ENCODE measurements around the gene PIF1.
A peak's percentile ranks its signal among the peaks of the same experiment; 100 is the strongest.
"Not testable (repeated sequence)": the region's sequence is repeated elsewhere in the genome, so short reads cannot be mapped to it uniquely, and the experiment has no call there.

Gene PIF1

GRCh38 chr15:64847016-64847415, 21.6 kb upstream of the PIF1 start:
- no peak for DNase-seq

DNA sequence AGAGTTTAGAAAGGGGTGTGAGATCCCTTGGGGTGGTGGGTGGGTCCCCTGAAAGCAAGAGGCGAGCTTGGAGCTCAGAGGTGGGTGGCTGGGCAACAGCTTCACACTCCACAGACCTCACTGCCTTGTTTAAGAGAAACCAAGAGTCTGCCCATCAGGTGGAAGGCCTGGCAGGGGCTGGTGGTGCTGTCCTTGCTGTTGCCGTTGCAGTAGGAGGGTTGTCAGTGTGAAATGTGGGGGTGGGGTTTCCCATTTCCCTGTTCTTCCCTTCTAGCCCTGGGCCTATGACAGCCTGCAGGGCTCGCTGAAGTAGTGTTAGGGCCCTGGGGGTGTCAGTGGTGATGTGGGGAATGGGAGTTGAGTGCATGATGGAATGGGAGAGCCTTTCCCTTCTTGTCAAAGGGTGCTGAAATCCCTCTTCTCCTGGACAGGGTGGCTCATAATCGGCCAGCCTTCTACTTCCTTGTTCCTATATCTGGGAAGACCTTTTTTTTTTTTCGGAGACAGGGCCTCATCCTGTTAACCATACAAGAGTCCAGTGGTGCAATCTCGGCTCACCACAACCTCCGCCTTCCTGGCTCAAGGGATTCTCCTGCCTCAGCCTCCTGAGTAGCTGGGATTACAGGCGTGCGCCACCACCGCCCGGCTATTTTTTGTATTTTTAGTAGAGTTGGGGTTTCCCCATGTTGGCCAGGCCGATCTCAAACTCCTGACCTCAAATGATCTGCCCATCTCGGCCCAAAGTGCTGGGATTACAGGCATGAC, 20.6 kb upstream of the PIF1 start:
- DNase-seq: no peak

- no peak for DNase-seq
These were observed 19.8 kb upstream of the PIF1 start for GRCh38 chr15:64845183-64845611.

DNA sequence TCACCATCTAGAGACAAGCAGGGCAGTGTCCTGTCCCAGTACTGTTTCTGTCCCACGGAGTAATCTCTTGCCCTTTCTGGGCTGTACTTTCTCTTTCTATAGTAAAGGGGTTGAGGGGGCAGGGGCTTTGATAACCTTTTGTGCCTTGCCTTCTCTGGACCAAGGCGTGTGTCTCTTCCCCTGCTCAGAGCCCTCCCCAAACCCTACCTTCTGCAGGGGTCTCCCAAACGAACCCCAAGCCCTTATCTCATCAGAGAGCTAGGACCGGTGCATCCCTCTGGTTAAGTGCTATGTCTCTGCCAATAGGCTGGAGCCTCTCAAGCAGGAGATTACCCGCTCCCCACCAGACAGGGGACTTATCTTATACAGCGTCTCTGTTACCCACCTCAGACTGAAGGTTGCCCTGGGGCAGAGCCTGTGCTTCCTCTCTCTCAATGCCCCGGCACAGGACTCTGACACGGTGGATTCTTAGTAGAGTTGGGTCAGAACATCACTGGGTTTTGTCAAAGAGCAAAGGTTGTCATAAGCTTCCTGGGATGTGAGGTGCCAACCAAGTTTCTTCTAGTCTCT, 19.2 kb upstream of the PIF1 start:
- DNase-seq: peak; percentile 63

- DNase-seq: no peak
These were observed 18.5 kb upstream of the PIF1 start for GRCh38 chr15:64843991-64844390.

DNA sequence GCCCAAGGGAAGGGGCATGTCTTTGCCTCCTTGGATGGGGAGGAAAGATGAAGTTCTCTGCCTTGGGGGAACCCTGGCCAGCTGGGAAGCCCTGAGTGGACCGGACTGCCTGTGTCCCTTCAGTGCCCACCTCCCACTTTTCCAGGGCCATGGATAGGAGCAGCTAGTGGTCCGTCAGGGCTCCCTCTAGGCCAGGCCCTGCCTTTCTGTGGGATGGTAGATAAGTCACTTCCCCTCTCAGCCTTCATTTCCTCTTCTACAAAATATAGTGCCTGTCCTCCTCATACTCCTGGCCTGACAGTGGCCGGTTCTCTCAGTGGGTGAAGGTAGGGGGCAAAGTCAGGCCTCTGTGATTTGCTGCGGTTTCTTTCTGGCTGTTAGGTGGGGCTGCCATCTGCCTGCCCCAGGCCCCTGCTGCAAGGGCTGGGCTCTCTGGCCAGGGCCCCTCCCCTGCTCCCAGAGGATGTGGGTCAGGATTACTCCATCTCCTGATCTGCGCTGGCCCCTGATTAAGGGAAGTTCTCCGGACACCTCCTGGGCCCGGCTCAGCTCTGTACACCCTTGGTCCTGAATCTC, 17.6 kb upstream of the PIF1 start:
- peak; percentile 39 for DNase-seq

DNA sequence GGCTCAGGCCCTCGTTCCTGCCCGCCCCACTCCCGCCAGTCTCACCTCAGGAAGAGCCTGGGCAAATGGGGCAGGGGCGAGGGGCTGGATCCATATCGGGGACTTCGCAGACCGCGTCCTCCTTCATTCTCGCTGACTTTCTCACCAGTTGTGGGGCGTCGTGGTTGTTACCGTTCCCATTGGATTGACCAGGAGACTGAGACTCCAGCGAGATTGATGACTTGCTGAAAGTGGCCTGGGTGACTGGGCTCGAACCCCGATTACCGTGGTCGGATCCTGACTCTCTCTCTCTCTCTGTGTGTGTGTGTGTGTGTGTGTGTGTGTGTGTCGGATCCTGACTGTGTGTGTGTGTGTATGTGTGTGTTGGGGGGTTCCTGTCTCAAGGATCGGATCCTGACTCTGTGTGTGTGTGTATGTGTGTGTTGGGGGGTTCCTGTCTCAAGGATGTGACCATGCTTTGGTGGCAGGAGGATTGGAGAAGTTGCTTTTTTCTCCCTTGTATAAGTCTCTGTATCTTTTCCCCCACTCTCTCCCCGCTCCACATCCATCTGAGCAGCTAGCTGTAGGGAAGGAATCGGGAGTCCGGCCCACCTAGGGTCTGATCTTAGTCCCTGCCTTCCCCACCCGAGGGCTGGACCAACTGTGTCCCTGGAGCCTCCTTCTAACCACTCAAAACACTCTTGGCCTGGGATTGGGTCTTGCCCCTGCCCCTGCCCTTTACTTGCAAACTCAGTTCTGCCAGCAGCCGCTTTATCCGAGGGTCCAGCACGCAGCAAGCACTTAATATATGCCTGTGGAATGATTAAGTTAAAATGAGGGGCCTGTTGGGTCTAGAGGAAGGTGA, 16.9 kb upstream of the PIF1 start:
- DNase-seq: no peak

GRCh38 chr15:64841344-64842095, 16.1 kb upstream of the PIF1 start, which contains the start of gene PLEKHO2:
Gene PLEKHO2, plus strand, starts transcription at chr15:64841915. Its CDS starts 102 bp downstream, at chr15:64842017.
- DNase-seq: peak; percentile 95

GRCh38 chr15:64841060-64841343, 15.6 kb upstream of the PIF1 start:
- DNase-seq: no peak

GRCh38 chr15:64837502-64837901, 12.1 kb upstream of the PIF1 start:
- DNase-seq: peak; percentile 60

GRCh38 chr15:64836023-64836536, 10.6 kb upstream of the PIF1 start:
- DNase-seq: no peak

DNA sequence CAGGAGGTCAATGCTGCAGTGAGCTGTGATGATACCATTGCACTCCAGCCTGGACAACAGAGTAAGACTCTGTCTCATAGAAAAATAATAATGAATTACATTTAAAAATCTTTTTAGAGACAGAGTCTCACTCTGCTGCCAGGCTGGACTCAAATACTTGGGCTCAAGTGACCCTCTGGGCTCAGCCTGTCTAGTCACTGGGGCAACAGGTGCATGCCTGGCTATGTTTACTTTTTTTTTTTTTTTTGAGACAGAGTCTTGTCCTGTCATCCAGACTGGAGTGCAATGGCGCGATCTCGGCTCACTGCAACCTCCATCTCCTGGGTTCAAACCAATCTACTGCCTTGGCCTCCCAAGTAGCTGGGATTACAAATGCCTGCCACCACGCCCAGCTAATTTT, 8.2 kb upstream of the PIF1 start:
- DNase-seq: no peak

DNA sequence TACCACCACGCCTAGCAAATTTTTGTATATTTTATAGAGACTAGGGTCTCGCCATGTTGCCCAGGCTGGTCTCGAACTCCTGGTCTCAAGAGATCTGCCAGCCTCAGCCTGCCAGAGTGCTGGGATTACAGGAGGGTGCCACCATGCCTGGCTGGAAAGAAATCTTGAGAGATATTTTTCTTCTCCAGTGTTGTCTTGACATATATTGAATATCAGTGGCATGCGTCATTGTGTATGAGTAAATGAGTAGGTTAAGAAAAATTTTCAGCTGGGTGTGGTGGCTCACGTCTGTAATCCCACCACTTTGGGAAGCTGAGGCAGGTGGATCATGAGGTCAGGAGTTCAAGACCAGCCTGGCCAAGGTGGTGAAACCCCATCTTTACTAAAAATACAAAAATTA, 3.5 kb upstream of the PIF1 start:
- DNase-seq: no peak

DNA sequence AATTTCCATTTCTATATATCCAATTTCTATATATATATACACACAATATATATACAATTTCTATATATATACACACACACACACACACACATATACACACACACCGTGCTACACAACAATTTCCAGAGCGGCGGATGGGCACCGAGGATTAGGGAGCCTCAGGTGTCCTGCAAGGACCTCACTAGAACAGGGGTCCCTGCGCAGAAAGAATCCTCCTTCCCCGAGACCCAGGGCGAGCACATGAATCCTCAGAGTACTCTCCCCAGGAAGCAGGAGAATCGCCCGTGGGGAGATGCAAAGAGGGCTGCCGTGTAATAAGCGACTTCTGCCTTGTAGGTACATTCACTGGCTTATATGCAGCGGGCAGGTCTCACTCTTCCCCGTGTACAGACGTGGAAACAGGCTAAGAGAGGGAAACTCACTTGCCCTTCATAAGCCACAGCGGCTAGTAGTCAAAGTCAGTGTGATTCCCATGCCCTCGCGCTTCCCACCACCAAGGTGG, 467 bp downstream of the PIF1 start:
- DNase-seq: no peak

DNA sequence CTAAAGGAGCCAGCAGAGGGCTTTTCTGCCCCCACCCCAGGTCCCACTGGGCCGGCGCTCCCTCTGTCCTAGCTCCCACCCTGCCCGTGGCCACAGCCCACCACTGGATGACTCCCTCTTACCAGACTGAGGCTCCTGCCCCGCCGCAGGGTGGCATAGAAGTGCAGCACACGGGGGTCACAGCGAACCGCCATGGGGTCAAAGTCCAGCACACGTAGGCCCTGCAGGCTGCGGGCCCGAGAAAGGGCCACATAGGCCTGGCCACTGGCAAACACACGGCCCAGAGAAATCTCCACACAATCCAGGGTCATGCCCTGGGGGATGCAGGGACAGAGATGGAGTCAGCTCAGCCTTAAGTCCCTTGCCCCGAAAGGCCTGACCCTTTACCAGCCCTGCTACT, 9.0 kb downstream of the PIF1 start:
- no peak for DNase-seq

GRCh38 chr15:64814965-64815364, 10.5 kb downstream of the PIF1 start:
- peak; percentile 23 for DNase-seq

DNA sequence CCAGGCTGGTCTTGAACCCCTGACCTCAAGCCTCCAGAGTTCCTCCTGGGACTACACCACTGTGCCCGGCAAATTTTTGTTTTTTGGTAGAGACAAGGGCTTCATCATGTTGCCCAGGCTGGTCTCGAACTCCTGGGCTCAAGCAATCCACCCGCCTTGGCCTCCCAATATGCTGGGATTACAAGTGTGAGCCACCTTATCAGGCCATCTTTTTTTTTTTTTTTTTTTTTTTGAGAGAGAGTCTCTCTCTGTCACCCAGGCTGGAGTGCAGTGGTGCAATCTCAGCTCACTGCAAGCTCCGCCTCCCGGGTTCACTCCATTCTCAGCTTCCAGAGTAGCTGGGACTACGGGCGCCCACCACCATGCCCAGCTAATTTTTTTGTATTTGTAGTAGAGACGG, 11.2 kb downstream of the PIF1 start:
- DNase-seq: not testable (repeated sequence)

DNA sequence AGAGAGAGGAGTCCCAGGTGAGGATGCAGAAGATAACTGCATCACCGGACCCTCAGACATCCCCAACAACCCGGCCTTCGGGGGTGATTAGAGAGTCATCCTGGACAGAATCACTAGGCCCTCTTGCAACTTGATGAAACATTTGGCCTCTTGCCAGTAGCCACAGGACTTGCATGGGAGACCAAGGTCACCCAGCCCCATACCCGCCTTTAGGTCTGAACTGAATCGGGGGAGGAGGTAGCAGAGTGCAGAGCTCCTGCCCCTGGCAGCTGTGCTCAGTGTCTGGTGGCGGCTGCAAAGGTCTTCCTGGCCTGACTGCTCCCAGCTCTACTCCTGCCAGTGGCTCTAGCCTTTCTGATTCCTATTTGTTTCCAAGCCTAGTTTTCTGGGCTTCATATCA, 12.4 kb downstream of the PIF1 start:
- no peak for DNase-seq

GRCh38 chr15:64810497-64811326, 14.7 kb downstream of the PIF1 start:
- no peak for DNase-seq

GRCh38 chr15:64809649-64810496, 15.6 kb downstream of the PIF1 start:
- DNase-seq: peak; percentile 72
